HL-60/S4 treated with phorbol 12-myristate 13-acetate at 8.2 ng/mL for 4 days and 3 days (cell line): ENCODE data around the gene SLX4IP.

ENCODE experiments used
- in situ Hi-C: fragments of 300-500 bp; cut with MboI; formaldehyde crosslinking; loops from 2 replicates; pipeline ENCODE4 v1.15.0; 2022; ENCODE audit warnings: low sequenced_read_pairs

The SLX4IP gene

GRCh38 chr20:10641467-10641866, 206.4 kb downstream of the SLX4IP start:
- in situ Hi-C loops: loop anchor here (25.0 kb wide), 1 partner anchor 179 kb away; no protein-coding TSS in a partner anchor

DNA sequence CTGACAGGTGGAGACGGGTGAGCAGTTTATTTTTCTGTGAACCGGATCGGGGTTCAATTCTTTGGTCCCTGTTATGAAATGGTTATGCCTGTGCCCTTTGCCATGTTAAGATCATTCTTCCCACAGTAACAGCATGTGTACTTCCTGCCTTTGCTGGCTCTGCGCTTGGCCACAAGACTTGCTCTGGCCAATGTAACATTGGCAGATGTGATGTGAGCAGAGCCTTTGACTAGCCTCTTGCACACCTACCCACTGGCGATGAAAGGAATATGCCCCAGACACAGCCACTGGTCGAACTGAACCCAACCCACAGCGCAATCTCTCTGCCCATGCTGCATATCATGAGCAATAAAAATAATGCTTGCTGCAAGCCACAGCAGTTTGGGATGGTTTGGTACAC, 206.8 kb downstream of the SLX4IP start:
- in situ Hi-C loops: loop anchor here (25.0 kb wide), 1 partner anchor 180 kb away; no protein-coding TSS in a partner anchor

DNA sequence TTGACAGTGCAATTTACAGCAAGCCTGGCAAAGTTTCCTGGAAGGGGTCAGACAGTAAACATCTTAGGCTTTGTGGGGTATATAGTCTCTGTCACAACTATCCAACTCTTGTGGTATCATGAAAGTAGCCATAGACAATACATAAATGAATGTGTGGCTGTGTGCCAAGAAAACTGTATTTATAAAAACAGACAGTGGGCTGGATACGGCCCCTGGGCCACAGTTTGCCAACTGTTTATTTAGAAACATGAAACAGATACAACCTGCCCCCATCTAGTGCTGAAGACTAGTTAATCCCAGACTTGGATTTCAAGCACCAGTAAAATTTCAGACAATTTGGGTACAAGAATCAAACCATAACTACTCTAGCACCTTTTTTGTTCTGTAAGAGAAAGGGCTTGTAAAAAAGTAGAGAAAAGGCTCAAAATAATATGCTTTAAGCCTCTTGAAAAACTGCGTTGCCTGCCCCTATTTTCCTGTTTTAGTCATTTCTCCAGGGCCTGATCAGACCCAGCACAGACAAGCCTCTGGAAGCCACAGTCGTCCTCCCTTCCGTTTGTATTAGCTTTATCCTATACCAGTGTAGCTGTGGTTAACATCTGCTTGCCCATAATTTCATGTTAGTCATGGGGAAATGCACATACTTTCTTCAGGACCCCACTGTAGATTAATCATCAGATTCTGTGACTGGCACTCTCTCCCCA, 207.9 kb downstream of the SLX4IP start:
- in situ Hi-C loops: loop anchor here (25.0 kb wide), 1 partner anchor 181 kb away; no protein-coding TSS in a partner anchor

DNA sequence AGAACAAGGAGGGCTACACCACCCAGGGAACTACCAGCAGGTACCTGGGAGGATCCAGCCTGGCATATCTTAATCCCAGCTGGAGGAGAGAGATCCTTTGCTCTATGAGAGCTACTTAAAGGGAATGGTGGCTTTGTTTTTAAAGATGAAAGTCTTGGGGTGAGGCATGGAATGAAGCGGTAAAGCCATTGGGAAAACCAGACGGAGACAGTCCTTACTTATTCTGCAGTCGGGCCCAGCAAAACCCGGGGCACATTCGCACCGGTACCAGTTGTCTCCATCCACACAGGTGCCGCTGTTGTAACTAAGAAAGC, 208.4 kb downstream of the SLX4IP start:
- in situ Hi-C loops: loop anchor here (25.0 kb wide), 1 partner anchor 181 kb away; no protein-coding TSS in a partner anchor

- in situ Hi-C loops: loop anchor here (25.0 kb wide), 1 partner anchor 182 kb away; no protein-coding TSS in a partner anchor
Measured at GRCh38 chr20:10644458-10645204, 209.5 kb downstream of the SLX4IP start.

- in situ Hi-C loops: loop anchor here (25.0 kb wide), 1 partner anchor 183 kb away; no protein-coding TSS in a partner anchor
Measured at GRCh38 chr20:10645205-10645570, 210.1 kb downstream of the SLX4IP start.

DNA sequence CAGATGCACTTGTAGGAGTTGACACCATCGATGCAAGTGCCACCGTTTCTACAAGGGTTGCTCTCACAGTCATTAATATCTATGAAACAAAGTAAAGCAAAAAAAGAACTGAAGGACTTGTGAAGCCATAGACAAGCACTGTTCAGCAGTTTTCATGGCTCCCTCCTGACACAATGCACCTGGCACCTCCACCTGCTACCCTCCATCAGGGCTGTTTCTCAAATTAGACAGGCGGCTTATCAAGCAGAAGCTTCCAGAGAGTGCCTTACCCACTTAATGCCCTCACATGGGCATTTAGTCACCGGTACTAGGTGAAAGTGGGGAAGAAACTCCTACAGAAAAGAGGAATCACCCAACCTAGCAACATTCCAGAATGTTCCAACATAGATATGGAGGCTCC, 210.9 kb downstream of the SLX4IP start:
- in situ Hi-C loops: loop anchor here (25.0 kb wide), 1 partner anchor 184 kb away; no protein-coding TSS in a partner anchor

GRCh38 chr20:10646886-10647420, 211.8 kb downstream of the SLX4IP start:
- in situ Hi-C loops: loop anchor here (25.0 kb wide), 1 partner anchor 185 kb away; no protein-coding TSS in a partner anchor

- in situ Hi-C loops: loop anchor here (25.0 kb wide), 1 partner anchor 185 kb away; no protein-coding TSS in a partner anchor
Measured at GRCh38 chr20:10647471-10647870, 212.4 kb downstream of the SLX4IP start.

GRCh38 chr20:10647909-10648308, 212.8 kb downstream of the SLX4IP start:
- in situ Hi-C loops: loop anchor here (25.0 kb wide), 1 partner anchor 186 kb away; no protein-coding TSS in a partner anchor

- in situ Hi-C loops: loop anchor here (25.0 kb wide), 1 partner anchor 186 kb away; no protein-coding TSS in a partner anchor
Measured at GRCh38 chr20:10648651-10649050, 213.5 kb downstream of the SLX4IP start.

GRCh38 chr20:10649080-10649796, 214.1 kb downstream of the SLX4IP start:
- in situ Hi-C loops: loop anchor here (25.0 kb wide), 1 partner anchor 187 kb away; no protein-coding TSS in a partner anchor

GRCh38 chr20:10649797-10650160, 214.7 kb downstream of the SLX4IP start:
- in situ Hi-C loops: loop anchor here (25.0 kb wide), 1 partner anchor 187 kb away; no protein-coding TSS in a partner anchor

GRCh38 chr20:10651227-10651990, 216.3 kb downstream of the SLX4IP start:
- in situ Hi-C loops: no loop called here

GRCh38 chr20:10652185-10652584, 217.1 kb downstream of the SLX4IP start:
- in situ Hi-C loops: no loop called here

GRCh38 chr20:10652660-10653261, 217.7 kb downstream of the SLX4IP start:
- in situ Hi-C loops: no loop called here

- in situ Hi-C loops: no loop called here
Measured at GRCh38 chr20:10653599-10654249, 218.6 kb downstream of the SLX4IP start.

DNA sequence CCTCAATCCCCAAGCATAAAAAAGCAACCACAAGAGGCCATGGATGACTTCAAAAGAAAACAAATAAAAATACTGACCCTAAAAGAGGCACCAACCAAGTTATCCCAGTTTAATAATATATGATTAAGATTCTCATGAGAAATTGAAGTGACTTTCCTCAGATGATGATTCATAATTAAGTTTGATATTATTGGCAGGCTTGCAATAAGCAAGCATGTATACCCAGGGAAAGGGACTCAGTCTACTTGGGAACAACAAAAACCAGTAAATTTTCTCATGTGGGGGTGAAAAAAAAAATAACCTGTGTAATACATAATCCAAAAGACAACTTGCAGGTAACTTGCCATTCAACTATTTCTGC, 219.1 kb downstream of the SLX4IP start:
- in situ Hi-C loops: no loop called here

DNA sequence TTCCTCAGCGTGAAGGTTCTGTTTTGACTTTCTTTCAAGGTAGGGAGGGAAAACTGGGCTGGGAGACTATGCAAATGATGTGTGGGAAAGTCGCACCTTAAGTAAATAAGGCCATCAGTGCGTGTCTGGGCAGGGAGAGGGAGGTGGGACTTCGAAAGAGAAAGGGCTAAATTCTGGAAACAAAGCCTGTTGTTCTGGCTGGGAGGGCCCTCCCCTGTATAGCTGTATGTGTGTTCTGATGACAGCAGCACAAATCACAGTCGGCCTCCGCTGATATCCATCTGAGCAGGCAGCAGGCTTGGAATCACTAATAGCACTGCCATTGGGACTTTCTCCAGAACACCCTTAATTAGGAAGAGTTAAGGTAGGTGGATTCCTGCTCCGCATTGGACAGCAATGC, 219.5 kb downstream of the SLX4IP start:
- in situ Hi-C loops: no loop called here
